Astrocyte (in vitro differentiated cells and primary cell): ENCODE measurements around the gene HOXC6. TPM values are rescaled to one million over a fixed set of nuclear protein-coding genes. Genes with fewer than 3 reads are reported as not detected.

Source experiments
- DNase-seq: peaks from one replicate; pipeline ENCODE4 v3.0.0-alpha.2; 2010; ENCODE audit warnings: low read depth
- FAIRE-seq: peaks from 2 replicates; lab custom pipeline; 2011; peaks lifted over from hg19 to GRCh38; lab: Jason Lieb, UNC
- H2AFZ ChIP-seq: 2 replicates; pipeline ENCODE4 v1.6.0; 2012; ENCODE audit warnings: low read depth, low read length, inconsistent platforms
- H3K27ac ChIP-seq: 2 replicates; pipeline ENCODE4 v1.5.1; 2011; ENCODE audit warnings: low read depth, low read length, inconsistent platforms
- H3K27me3 ChIP-seq: 2 replicates; pipeline ENCODE4 v1.6.0; 2011; ENCODE audit warnings: low read length, inconsistent platforms; ENCODE audit not compliant: insufficient read depth
- H3K36me3 ChIP-seq: 2 replicates; pipeline ENCODE4 v1.5.1; 2011; ENCODE audit warnings: low read length, inconsistent platforms; ENCODE audit not compliant: insufficient read depth
- H3K4me1 ChIP-seq: 2 replicates; pipeline ENCODE4 v1.5.1; 2011; ENCODE audit warnings: low read length, inconsistent platforms; ENCODE audit not compliant: insufficient read depth
- H3K4me2 ChIP-seq: 2 replicates; pipeline ENCODE4 v1.6.0; 2012; ENCODE audit warnings: low read length, inconsistent platforms
- H3K4me3 ChIP-seq: 2 replicates; pipeline ENCODE4 v1.5.1; 2011; ENCODE audit warnings: low read depth, mild to moderate bottlenecking, low read length, inconsistent platforms; ENCODE audit not compliant: insufficient read depth
- H3K79me2 ChIP-seq: 2 replicates; pipeline ENCODE4 v1.6.0; 2012; ENCODE audit warnings: mild to moderate bottlenecking, low read length, inconsistent platforms; ENCODE audit not compliant: insufficient read depth
- H3K9ac ChIP-seq: 2 replicates; pipeline ENCODE4 v1.6.0; 2012; ENCODE audit warnings: mild to moderate bottlenecking, low read length, inconsistent platforms
- H3K9me3 ChIP-seq: 2 replicates; pipeline ENCODE4 v1.5.1; 2012; ENCODE audit warnings: low read depth, mild to moderate bottlenecking, low read length, inconsistent platforms; ENCODE audit not compliant: insufficient read depth
- H4K20me1 ChIP-seq: 2 replicates; pipeline ENCODE4 v1.6.0; 2012; ENCODE audit warnings: low read length, inconsistent platforms; ENCODE audit not compliant: insufficient read depth
- H3K27ac Mint-ChIP-seq: one replicate; pipeline ENCODE4 v1.8.0; 2021; ENCODE audit warnings: mild to moderate bottlenecking, mixed read lengths; ENCODE audit not compliant: unreplicated experiment
- H3K27me3 Mint-ChIP-seq: one replicate; pipeline ENCODE4 v1.8.0; 2021; ENCODE audit warnings: low read depth, mixed read lengths; ENCODE audit not compliant: unreplicated experiment
- H3K36me3 Mint-ChIP-seq: one replicate; pipeline ENCODE4 v1.8.0; 2021; ENCODE audit warnings: low read depth, mixed read lengths; ENCODE audit not compliant: unreplicated experiment
- H3K4me1 Mint-ChIP-seq: one replicate; pipeline ENCODE4 v1.8.0; 2021; ENCODE audit warnings: low read depth, mixed read lengths; ENCODE audit not compliant: unreplicated experiment
- H3K4me3 Mint-ChIP-seq: one replicate; pipeline ENCODE4 v1.8.0; 2021; ENCODE audit warnings: mild to moderate bottlenecking, moderate library complexity, mixed read lengths; ENCODE audit not compliant: unreplicated experiment
- H3K9me3 Mint-ChIP-seq: one replicate; pipeline ENCODE4 v1.8.0; 2021; ENCODE audit warnings: mild to moderate bottlenecking, mixed read lengths; ENCODE audit not compliant: unreplicated experiment
- CTCF ChIP-seq: IDR thresholded peaks from 2 replicates; pipeline ENCODE4 v1.5.1; 2011; ENCODE audit warnings: low read depth, mild to moderate bottlenecking, inconsistent platforms, low read length, moderate library complexity; ENCODE audit not compliant: insufficient read depth
- EZH2 ChIP-seq: IDR thresholded peaks from 2 replicates; pipeline ENCODE4 v1.6.1; 2012; ENCODE audit warnings: mild to moderate bottlenecking, low read length, inconsistent platforms; ENCODE audit not compliant: insufficient read depth
- total RNA-seq: library from RNA; stranded (reverse); gene quantifications from 2 replicates; pipeline ENCODE4 v1.2.1, GENCODE V29; 2021

The HOXC6 gene
- total RNA-seq, 1 donor from 2014 or later, result not detected

GRCh38 chr12:54059668-54060067 lies 31.4 kb downstream of the HOXC6 start:
- TF ChIP-seq CTCF, result no peak
- no peak for TF ChIP-seq EZH2
- no peak overlapping the region for H3K27ac Mint-ChIP-seq
- H3K4me3 Mint-ChIP-seq, result no peak overlapping the region
- H3K79me2 ChIP-seq, result no peaks in the 10 kb centered on the region
- no peaks in the 10 kb centered on the region for H3K9me3 ChIP-seq
- H3K36me3 Mint-ChIP-seq, result no peaks in the 10 kb centered on the region
- H3K27ac ChIP-seq, result no peak overlapping the region
- no peaks in the 10 kb centered on the region for H3K36me3 ChIP-seq
- no peak overlapping the region for H3K9ac ChIP-seq
- H3K27me3 ChIP-seq, result peaks cover 74% of the 10 kb centered on the region
- FAIRE-seq (no peak), DNase-seq (no peak)
- H3K27me3 Mint-ChIP-seq, result peaks cover 94% of the 10 kb centered on the region
- no peaks in the 10 kb centered on the region for H3K4me1 Mint-ChIP-seq
- H4K20me1 ChIP-seq, result no peaks in the 10 kb centered on the region
- H3K4me2 ChIP-seq, result no peak overlapping the region
- H3K4me3 ChIP-seq, result no peak overlapping the region
- no peaks in the 10 kb centered on the region for H3K4me1 ChIP-seq
- no peak overlapping the region for H2AFZ ChIP-seq
- H3K9me3 Mint-ChIP-seq, result peaks cover 5% of the 10 kb centered on the region

DNA sequence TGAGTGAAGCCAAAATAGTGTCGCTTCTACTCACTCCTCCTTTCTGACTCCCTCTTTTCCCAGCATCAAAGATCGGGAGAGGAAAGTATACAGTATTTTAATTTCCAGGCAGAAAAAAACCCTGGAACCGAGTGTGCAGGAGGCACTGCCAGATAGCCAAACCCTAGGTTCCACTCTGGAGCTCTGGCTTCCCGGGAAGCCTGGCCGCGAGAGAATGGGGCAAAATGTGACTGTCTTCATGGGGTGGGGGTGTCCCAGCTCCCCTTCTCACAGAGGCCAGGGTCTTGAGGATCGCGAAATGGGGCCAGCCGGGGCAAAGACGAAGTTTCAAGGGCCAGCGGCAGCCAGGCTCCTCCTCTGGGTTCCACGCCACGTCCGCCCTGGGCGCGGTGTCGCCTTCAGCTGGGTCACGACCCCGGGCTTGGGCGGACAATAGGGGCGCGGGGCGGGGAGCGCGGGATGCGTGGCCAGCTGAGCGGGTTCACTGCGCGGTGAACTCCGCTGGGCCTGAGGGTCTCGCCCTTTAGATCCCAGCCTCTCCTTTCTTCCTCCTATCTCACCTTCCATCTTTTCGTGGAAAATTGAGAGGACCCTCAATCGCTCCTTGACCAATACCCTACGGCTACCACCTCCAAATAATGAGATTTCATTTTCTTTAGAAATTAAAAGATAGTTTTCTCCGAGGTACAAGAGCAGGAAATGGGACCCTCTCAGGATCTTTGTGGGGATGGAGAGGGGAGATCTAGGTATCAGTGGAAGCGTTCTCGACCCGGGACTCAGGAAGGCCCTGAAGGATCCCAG lies 32.1 kb downstream of the HOXC6 start:
- FAIRE-seq (no peak), DNase-seq (no peak)
- peaks cover 4% of the 10 kb centered on the region for H3K9me3 Mint-ChIP-seq
- H3K27me3 Mint-ChIP-seq, result peaks cover 94% of the 10 kb centered on the region
- Histone ChIP-seq H3K4me3 (no peak overlapping the region), H3K36me3 (no peaks in the 10 kb centered on the region), H3K9ac (no peak overlapping the region), H4K20me1 (no peaks in the 10 kb centered on the region), H3K9me3 (no peaks in the 10 kb centered on the region), H3K4me1 (no peaks in the 10 kb centered on the region), H3K27ac (no peak overlapping the region), H2AFZ (no peak overlapping the region), H3K27me3 (peaks cover 75% of the 10 kb centered on the region), H3K4me2 (no peak overlapping the region), H3K79me2 (no peaks in the 10 kb centered on the region)
- no peaks in the 10 kb centered on the region for H3K36me3 Mint-ChIP-seq
- TF ChIP-seq EZH2, result no peak
- no peak for TF ChIP-seq CTCF
- H3K27ac Mint-ChIP-seq, result no peak overlapping the region
- H3K4me1 Mint-ChIP-seq, result no peaks in the 10 kb centered on the region
- no peak overlapping the region for H3K4me3 Mint-ChIP-seq
